GM23248 (cell line): Measurements from ENCODE around the gene NIPBL.

ENCODE experiments used
- EZH2 ChIP-seq: fragments of 200-600 bp; sonication (generic); IDR thresholded peaks from 2 replicates; pipeline ENCODE4 v1.6.1; 2018; ENCODE audit warnings: antibody characterized with exemption, mild to moderate bottlenecking; ENCODE audit not compliant: insufficient read depth, poor library complexity, severe bottlenecking
- EZH2phosphoT487 ChIP-seq: fragments of 200-600 bp; sonication (generic); IDR thresholded peaks from 2 replicates; pipeline ENCODE4 v1.6.1; 2018; ENCODE audit warnings: antibody characterized with exemption, moderate library complexity, mild to moderate bottlenecking, low read depth; ENCODE audit not compliant: insufficient read depth

DNA sequence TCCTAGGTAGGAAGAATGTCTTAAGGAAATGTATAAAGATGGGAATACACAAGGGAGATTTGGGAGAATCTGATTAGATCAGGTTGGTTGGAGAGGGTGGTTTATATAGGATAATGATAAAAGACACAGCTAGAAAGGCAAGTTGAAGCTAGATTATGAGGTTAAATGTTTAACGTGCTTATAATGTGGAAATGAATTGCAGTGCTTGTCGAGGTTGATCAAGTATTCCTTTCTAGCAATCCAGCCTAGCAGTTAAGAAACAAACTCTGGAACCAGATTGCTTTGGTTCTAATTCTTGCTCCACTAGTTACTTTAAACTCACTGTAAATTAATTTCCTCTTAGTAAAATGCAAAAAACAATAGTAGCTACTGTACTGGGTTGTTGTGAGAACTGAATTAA is 76.5 kb downstream of the NIPBL start:
- TF ChIP-seq EZH2 (no peak), EZH2phosphoT487 (no peak)
